Peyer's patch (tissue), 4 donors: ENCODE measurements around the gene RPLP2. TPM values are rescaled to one million over a fixed set of nuclear protein-coding genes. Genes with fewer than 3 reads are reported as not detected.

Experiments
- DNase-seq, 3 donors: peaks; one replicate each; pipeline ENCODE4 v3.0.0-alpha.2; 2017 to 2019
- H3K27ac ChIP-seq, 4 donors: fragments of 200-600 bp; sonication (generic); one replicate each; pipeline ENCODE4 v1.5.1; 2016 to 2019
- H3K27me3 ChIP-seq, 2 donors: fragments of 200-600 bp; sonication (generic); one replicate each; pipeline ENCODE4 v1.5.1; 2019
- H3K36me3 ChIP-seq, 3 donors: fragments of 200-600 bp; sonication (generic); one replicate each; pipeline ENCODE4 v1.5.1; 2016 to 2019
- H3K4me1 ChIP-seq, 4 donors: fragments of 200-600 bp; sonication (generic); one replicate each; pipeline ENCODE4 v1.5.1; 2016 to 2019
- H3K4me3 ChIP-seq, 4 donors: fragments of 200-600 bp; sonication (generic); 1 replicate in 3 of 4; 2 replicates in 1 of 4; pipeline ENCODE4 v1.5.1; 2016 to 2019; ENCODE audit warnings: mild to moderate bottlenecking in 1 of 4
- H3K9me3 ChIP-seq, 4 donors: fragments of 200-600 bp; sonication (generic); one replicate each; pipeline ENCODE4 v1.5.1; 2016 to 2019; ENCODE audit warnings: mild to moderate bottlenecking in 1 of 4
- POLR2A ChIP-seq, 2 donors: fragments of 450-650 bp; IDR thresholded peaks; one replicate each; pipeline ENCODE4 v1.5.1; 2017; ENCODE audit warnings: antibody characterized with exemption in 2 of 2, mild to moderate bottlenecking in 2 of 2, moderate library complexity in 2 of 2
- total RNA-seq, 4 donors: library from RNA; depleted of rRNA; stranded (reverse); fragments of >200 nt; gene quantifications; one replicate each; pipeline ENCODE4 v1.1.0, GENCODE V29; 2016
- TF ChIP-seq, protein P1 (sequence below), 6 experiments: fragments of 450-650 bp in 4 of 6; fragments of 200-600 bp in 2 of 6; sonication (generic) in 1 of 6; IDR thresholded peaks; one replicate each; pipeline ENCODE4 v1.5.1; 2017 to 2019; ENCODE audit warnings: antibody characterized with exemption in 6 of 6, mild to moderate bottlenecking in 3 of 6, moderate library complexity in 1 of 6

Gene RPLP2
- total RNA-seq, 4 donors from 2014 or later = 261 to 1,717 (median 510) TPM

DNA sequence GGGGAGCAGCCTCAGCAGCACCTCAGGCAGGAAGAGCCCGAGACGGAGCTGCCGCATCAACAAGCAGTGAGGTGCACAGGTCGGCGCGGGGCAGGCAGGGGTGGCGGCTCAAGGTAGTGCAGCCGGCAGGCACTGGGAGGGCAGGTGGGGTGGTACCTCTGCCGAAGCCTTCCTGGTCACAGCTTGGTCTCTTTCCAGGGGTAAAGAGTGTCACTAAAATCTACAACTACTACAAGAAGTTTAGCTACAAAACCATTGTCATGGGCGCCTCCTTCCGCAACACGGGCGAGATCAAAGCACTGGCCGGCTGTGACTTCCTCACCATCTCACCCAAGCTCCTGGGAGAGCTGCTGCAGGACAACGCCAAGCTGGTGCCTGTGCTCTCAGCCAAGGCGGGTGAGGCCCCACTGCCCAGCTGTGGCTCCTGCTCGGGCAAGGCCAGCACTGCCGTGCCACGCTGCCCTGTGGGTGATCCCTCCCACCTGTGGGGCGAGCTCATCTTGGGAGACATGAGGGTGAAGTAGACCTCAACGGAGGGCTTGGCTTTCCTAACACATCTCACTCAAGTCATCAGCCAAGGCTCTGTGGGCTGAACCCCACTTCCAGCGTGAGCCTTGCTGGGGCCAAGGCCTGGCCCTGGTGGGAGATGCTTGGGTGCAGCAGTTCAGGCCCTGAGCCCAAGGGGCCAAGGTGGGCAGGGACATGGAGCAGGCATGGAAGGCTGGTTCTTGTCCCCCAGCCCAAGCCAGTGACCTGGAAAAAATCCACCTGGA is 46.0 kb upstream of the RPLP2 start:
- no peak for TF ChIP-seq POLR2A (IDR thresholded peaks at IDR 0.05)
- TF ChIP-seq, protein P1, sequence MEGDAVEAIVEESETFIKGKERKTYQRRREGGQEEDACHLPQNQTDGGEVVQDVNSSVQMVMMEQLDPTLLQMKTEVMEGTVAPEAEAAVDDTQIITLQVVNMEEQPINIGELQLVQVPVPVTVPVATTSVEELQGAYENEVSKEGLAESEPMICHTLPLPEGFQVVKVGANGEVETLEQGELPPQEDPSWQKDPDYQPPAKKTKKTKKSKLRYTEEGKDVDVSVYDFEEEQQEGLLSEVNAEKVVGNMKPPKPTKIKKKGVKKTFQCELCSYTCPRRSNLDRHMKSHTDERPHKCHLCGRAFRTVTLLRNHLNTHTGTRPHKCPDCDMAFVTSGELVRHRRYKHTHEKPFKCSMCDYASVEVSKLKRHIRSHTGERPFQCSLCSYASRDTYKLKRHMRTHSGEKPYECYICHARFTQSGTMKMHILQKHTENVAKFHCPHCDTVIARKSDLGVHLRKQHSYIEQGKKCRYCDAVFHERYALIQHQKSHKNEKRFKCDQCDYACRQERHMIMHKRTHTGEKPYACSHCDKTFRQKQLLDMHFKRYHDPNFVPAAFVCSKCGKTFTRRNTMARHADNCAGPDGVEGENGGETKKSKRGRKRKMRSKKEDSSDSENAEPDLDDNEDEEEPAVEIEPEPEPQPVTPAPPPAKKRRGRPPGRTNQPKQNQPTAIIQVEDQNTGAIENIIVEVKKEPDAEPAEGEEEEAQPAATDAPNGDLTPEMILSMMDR (IDR thresholded peaks at IDR 0.05) = no peak
- H3K27ac ChIP-seq = peak overlapping the region in 2 of 4 donors; percentile 36 to 90
- H3K36me3 ChIP-seq = peaks cover 0 to 69% (median 0%) of the 10 kb centered on the region in 3 donors
- DNase-seq = no peak
- no peak overlapping the region for H3K4me3 ChIP-seq
- H3K9me3 ChIP-seq = no peaks in the 10 kb centered on the region
- H3K4me1 ChIP-seq = peaks cover 0 to 5% (median 0%) of the 10 kb centered on the region in 4 donors
- H3K27me3 ChIP-seq = no peaks in the 10 kb centered on the region

DNA sequence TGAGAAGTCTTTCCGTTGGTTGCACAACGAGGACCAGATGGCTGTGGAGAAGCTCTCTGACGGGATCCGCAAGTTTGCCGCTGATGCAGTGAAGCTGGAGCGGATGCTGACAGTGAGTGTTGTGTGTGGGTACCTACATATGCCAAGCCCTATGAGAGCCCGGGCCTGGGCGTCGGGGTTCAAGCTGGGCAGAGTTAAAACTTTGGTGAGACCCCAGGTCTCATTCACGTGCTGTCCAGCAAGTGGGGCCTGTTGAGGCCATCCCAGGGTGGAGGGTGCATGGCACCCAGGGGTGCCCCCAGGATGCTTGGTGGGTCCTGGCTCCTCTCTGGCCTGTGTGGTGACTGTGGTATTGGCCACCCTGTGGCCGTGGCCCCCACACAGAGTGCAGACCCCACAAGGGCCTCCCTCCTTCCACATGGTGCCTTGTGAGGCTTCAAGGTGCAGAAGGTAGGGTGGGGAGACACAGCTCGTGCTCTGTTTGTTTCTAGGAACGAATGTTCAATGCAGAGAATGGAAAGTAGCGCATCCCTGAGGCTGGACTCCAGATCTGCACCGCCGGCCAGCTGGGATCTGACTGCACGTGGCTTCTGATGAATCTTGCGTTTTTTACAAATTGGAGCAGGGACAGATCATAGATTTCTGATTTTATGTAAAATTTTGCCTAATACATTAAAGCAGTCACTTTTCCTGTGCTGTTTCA is 45.3 kb upstream of the RPLP2 start:
- no peaks in the 10 kb centered on the region for H3K9me3 ChIP-seq
- peaks cover 0 to 62% (median 0%) of the 10 kb centered on the region in 3 donors for H3K36me3 ChIP-seq
- peaks cover 0 to 5% (median 0%) of the 10 kb centered on the region in 4 donors for H3K4me1 ChIP-seq
- no peaks in the 10 kb centered on the region for H3K27me3 ChIP-seq
- H3K27ac ChIP-seq = peak overlapping the region in 1 of 4 donors; percentile 90
- TF ChIP-seq, protein P1 (IDR thresholded peaks at IDR 0.05) = no peak
- TF ChIP-seq POLR2A (IDR thresholded peaks at IDR 0.05) = no peak
- no peak for DNase-seq
- no peak overlapping the region for H3K4me3 ChIP-seq

DNA sequence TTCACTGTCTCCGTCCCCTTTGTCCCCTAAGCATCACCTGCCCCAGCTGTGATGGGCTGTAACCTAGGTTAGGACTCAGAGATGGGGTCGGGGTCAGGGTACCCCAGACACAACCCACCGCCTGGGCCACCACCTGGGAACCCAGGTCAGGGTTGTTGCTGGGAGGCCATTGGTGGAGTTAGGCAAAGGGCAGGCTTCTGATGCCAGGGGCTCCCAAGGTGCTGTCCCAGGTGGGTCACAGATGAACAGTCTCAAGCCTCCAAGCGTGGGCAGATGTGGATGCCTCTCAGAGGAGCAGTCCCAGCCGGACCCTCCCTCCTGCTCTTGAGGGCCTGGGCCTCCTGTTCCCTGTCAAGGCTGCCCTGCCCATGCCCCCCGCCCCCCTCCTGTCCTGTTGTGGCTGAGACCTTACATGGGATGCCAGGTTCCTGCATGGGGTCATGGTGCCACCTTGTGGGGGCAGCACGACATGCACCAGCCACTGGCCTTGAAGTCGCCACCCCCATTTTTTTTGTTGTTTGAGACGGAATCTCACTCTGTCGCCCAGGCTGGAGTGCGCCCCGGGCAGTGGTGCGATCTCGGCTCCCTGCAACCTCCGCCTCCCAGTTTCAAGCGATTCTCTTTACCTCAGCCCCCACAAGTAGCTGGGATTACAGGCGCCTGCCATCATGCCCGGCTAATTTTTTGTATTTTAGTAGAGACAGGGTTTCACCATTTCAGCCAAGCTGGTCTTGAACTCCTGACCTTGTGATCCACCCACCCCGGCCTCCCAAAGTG is 44.6 kb upstream of the RPLP2 start:
- TF ChIP-seq, protein P1 (IDR thresholded peaks at IDR 0.05) = peak; percentile 58 to 76 (median 72)
- no peak for TF ChIP-seq POLR2A (IDR thresholded peaks at IDR 0.05)
- H3K36me3 ChIP-seq = peaks cover 0 to 60% (median 0%) of the 10 kb centered on the region in 3 donors
- DNase-seq = peak in 2 of 3 donors; percentile 56 to 76
- H3K4me3 ChIP-seq = no peak overlapping the region
- H3K4me1 ChIP-seq = peaks cover 0 to 5% (median 0%) of the 10 kb centered on the region in 4 donors
- no peak overlapping the region for H3K27ac ChIP-seq
- H3K9me3 ChIP-seq = no peaks in the 10 kb centered on the region
- no peaks in the 10 kb centered on the region for H3K27me3 ChIP-seq

DNA sequence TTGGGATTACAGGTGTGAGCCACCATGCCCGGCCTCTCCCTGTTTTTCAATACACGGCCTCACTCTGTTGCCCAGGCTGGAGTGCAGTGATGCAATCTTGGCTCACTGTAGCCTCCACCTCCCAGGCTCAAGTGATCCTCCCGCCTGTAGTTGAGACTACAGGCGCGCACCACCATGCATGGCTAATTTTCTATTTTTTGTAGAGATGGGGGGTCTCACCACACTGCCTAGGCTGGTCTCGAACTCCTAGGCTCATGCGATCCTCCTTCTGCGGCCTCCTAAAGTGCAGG is 44.0 kb upstream of the RPLP2 start:
- DNase-seq = no peak
- Histone ChIP-seq H3K4me1 (peaks cover 0 to 5% (median 0%) of the 10 kb centered on the region in 4 donors), H3K4me3 (no peak overlapping the region), H3K36me3 (peaks cover 0 to 60% (median 0%) of the 10 kb centered on the region in 3 donors), H3K9me3 (no peaks in the 10 kb centered on the region), H3K27me3 (no peaks in the 10 kb centered on the region), H3K27ac (no peak overlapping the region)
- TF ChIP-seq, protein P1 (IDR thresholded peaks at IDR 0.05) = no peak
- TF ChIP-seq POLR2A (IDR thresholded peaks at IDR 0.05) = no peak

DNA sequence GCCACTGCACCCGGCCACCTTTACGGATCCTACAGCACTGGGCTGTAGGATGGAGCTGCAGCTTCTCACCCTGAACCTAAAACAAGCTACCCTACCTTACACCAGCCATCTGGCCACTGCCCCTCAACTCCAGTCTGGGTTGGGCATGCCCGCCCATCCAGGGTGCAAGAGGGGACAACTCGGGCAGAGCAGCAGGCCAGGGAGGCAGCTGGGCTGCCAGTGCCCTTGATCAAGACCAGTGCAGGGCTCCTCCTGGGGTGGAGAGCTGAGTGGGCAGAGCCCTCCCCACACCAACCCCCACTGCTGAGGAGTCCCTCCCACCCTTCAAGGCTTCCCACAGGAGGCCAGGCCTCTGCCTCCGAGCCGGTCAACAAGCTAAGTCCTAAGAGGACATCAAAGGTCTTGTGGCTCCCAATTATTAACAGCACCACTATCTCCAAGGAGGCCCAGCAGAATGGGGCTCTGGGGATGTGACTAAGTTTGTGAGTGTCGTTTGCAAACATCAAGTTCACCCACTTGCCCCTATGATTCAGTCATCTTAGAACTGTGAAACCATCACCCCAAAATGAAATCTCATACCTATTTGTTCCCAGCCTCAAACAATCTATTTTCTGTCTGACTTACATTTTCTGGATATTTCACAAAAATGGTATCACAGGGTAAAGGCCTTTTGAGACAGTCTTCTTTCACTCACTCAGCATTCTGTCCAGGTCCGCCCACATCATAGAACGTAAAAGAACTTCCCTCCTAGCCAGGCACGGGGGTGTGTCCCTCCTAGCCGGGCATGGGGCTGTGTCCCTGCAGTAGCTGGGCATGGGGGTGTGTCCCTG is 43.4 kb upstream of the RPLP2 start:
- TF ChIP-seq, protein P1 (IDR thresholded peaks at IDR 0.05) = no peak
- TF ChIP-seq POLR2A (IDR thresholded peaks at IDR 0.05) = no peak
- Histone ChIP-seq H3K9me3 (no peaks in the 10 kb centered on the region), H3K27me3 (no peaks in the 10 kb centered on the region), H3K36me3 (peaks cover 0 to 60% (median 0%) of the 10 kb centered on the region in 3 donors), H3K27ac (no peak overlapping the region), H3K4me3 (no peak overlapping the region), H3K4me1 (peaks cover 0 to 5% (median 0%) of the 10 kb centered on the region in 4 donors)
- no peak for DNase-seq
